CD4-positive, alpha-beta T cell treated with Interleukin-1 beta for 1 hour (primary cell): ENCODE measurements around the gene B4GALNT4.
"Not testable (repeated sequence)": the region's sequence is repeated elsewhere in the genome, so short reads cannot be mapped to it uniquely, and the experiment has no call there.

ENCODE experiments used
- DNase-seq, 2 donors: peaks; one replicate each; pipeline ENCODE4 v3.0.0-alpha.2; 2020 to 2022

Gene B4GALNT4

DNA sequence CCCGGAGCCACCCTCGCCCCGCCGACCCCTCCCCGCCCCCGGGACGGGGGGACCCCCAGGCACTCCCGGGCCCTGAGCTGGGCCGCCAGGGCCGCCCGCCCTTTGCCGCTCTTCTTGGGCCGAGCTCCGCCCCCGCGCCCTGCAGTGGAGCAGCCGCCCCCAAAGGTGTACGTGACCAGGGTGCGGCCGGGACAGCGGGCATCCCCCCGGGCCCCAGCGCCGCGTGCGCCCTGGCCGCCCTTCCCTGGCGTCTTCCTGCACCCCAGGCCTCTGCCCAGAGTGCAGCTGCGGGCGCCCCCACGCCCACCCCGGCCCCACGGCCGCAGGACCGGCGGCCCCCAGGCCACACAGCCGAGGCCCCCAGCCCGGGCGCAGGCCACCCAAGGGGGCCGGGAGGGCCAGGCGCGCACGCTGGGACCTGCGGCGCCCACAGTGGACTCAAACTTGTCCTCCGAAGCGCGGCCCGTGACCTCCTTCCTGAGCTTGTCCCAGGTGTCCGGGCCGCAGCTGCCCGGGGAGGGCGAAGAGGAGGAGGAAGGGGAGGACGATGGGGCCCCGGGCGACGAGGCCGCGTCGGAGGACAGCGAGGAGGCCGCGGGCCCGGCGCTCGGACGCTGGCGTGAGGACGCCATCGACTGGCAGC, 7.4 kb downstream of the B4GALNT4 start:
- DNase-seq: no peak

DNA sequence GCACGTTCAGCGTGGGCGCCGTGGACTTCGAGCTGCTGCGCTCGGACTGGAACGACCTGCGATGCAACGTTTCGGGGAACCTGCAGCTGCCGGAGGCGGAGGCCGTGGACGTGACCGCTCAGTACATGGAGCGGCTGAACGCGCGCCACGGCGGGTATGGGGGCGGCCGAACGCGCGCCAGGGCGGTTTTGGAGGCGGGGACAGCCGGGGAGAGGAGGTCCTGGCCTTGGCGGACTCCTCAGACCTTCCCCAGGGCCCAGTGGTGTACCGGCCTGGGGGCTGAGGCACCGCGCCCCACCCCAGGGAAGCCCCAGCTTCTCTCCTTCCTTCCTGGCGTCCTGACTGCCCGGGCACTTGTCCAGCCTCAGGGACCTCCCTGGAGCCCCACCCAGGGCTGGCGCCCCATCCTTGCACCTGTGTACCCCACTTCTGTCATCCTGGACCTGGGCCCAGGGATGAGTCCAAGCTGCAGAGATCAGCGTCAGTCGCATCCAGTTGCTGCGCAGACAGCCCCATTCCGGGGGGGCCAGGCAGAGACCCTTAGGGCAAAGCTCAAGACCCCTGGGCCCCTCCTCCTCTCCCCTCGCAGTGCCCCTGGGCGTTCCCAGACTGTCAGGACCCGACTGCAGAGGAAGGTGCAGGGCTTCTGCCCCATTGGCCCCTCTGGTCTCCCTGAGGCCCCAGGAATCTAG, 8.0 kb downstream of the B4GALNT4 start:
- no peak for DNase-seq

DNA sequence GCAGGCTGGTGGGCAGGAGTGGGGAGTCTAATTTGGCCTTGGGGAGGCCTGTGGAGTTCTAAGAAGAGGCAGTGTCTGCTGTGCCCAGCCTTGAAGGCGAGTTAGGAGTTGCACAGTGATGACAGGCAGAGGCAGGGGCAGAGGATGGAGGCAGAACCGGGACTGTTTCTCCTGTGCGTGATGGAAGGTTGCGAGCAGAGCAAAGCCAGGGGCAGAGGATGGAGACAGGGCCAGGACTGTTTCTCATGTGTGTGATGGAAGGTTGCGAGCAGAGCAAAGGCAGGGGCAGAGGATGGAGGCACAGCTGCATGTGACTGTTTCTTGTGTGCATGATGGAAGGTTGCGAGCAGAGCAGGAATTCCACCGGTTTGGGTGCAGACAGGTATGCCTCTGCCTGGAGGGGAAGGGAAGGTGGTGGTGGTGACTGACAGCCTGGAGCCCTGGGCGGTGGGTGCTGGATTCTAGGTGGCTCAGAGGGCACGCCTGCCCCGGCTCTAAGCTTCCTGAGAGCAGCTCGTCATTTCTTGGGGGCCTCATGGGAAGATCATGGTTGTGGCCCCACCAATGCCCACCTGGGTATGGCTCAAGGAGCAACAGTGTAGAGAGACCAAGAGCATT, 8.7 kb downstream of the B4GALNT4 start:
- no peak for DNase-seq

DNA sequence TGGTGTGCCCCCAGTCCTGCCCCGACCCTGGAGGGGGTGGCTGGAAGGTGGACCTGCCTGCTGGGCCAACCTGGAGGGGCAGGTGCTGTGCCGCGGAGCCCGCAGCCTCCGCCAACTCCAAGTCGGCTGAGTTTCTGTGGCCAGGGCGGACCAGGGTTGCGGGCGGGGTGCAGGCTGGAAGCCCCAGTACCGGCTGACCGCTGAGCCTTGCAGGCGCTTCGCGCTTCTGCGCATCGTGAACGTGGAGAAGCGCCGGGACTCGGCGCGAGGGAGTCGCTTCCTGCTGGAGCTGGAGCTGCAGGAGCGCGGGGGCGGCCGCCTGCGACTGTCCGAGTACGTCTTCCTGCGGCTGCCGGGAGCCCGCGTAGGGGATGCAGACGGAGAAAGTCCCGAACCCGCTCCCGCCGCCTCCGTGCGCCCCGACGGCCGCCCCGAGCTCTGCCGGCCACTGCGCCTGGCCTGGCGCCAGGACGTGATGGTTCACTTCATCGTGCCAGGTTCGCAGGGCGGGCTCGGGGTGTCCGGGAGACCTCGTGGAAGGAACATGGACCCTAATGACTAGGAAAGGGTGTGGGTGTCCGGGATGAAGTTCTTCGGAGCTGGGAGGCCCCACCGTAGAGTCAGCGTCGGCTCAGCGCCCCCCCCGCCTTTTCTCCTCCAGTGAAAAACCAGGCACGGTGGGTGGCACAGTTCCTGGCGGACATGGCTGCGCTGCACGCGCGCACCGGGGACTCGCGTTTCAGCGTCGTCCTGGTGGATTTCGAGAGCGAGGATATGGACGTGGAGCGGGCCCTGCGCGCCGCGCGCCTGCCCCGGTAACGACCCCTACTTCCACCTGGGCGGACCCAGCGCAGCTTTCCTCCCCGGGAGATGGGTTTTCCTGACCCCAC, 10.2 kb downstream of the B4GALNT4 start:
- DNase-seq: no peak

DNA sequence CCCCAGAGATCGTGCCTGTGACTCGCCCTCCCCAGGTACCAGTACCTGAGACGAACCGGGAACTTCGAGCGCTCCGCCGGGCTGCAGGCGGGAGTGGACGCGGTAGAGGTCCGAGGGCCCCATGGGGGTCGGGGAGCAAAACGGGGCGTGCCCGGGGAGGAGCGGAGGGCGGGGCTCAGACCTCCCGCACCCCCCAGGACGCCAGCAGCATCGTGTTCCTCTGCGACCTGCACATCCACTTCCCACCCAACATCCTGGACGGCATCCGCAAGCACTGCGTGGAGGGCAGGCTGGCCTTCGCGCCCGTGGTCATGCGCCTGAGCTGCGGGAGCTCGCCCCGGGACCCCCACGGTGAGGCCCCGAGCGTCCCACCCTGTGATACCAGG, 10.8 kb downstream of the B4GALNT4 start:
- no peak for DNase-seq

DNA sequence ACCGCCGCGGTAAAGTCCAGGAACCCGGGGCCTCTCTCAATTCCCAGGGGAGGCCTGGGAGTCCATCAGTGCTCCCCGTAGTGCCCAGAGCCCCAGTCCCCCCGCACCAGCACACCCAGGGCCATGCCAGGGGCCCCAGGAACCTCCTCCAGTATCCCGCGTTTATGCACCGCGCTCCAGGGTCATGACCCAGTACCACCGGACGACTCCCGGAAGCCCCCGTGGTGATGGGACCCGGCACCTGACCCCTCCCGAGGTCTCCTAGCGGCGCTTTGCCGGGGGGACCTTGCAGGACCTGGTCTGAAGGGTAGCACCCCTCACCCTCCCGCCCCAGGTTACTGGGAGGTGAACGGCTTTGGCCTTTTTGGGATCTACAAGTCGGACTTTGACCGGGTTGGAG, 11.2 kb downstream of the B4GALNT4 start:
- DNase-seq: no peak

DNA sequence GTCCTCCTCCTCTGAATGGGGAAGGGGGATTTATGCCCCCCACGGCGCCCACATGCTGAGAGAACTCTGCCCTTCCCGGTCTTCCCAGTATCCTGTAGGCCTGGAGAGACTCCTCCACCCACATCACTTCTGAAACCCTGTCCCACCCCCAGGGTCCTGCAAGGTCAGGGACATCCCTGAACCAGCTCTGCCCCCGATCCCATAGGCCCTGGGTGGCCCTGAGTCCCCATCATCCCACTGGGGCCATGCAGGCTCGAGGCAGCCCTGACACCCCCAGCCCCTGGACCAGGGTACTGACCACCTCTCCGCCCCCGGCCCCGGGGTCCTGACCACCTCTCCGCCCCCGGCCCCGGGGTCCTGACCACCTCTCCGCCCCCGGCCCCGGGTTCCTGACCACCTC, 11.7 kb downstream of the B4GALNT4 start:
- DNase-seq: no peak

DNA sequence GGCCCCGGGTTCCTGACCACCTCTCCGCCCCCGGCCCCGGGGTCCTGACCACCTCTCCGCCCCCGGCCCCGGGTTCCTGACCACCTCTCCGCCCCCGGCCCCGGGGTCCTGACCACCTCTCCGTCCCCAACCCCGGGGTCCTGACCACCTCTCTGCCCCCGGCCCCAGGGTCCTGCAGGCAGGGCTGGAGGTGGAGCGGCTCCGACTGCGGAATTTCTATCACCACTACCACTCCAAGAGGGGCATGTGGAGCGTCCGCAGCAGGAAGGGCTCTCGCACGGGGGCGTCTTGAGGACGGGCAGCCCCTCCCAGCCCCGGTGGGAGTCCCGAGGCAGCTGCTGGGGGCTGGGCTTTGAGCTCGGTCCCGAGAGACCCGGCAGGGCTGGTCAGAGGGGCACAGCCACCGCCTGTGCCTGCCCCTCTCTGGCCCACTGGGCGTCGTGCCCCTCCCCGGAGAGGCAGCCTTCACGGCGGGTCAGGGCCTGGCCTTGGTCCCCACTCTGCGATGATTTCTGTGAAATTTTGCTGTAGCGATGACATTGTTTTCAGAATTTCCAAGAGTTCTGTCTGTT, 12.3 kb downstream of the B4GALNT4 start:
- DNase-seq: no peak

DNA sequence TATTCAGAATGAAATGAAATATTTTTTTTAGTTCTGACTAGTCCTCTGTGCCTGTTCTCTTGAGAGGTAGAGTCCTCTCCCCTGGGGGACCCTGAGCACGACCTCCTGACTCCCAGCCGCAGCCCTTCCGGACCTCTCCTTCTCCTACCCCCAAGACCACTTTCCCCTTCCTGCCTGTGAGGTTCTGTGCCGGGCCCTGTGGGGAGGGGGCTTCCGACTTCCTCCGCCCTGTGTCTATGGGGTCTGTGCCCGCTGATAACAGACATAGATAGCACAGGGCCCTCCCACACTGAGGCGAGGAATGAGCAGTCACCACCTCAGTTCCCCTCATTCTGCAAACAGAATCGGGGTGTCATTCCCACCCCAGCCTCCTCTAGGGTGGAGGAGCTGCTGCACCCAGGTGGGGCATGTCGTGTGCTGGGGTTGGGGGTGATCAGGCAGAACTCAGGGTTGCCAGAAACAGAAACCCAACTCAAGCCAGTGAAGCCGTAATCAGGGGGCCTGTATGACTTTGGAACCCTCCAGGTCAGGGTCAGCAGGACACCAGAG, 12.9 kb downstream of the B4GALNT4 start:
- DNase-seq: no peak

DNA sequence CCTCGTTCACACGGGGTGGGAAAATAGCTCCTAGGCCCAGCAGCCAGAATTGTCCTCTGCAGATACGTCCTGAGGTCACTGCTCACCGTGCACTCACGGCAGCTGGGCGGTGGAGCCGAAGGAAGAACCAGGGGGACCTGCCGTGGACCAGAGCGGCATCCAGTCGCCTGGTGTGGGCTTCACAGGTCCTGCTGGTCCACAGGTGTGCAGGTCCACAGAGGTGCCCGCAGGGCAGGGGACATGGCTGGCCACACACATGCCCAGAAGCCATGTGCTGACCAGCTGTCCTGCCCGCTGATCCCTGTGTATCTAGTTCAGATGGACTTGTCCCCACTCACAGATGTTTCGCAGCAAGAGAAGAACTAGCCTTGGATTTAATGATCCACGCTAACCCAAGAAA, 14.1 kb downstream of the B4GALNT4 start:
- DNase-seq: no peak

DNA sequence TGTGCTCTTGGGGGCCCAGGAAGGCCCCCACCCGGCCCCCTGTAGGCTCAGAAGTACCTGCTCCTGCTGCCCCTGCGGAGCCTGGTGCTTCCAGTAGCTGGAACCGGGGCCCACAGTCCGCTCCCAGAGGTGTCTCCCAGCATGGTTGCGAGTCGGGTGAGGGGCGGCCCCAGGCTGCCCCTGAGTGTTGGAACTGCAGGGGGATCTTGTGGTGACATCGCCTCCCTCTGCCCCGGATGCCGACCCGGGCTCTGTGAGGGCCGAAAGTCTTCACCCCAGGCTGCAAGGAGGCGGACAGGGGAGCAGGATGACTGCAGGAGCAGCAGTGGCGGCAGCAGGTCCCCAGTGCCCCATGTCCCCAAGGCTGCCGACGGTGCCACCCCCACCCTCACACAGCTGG, 15.2 kb downstream of the B4GALNT4 start:
- DNase-seq: no peak

DNA sequence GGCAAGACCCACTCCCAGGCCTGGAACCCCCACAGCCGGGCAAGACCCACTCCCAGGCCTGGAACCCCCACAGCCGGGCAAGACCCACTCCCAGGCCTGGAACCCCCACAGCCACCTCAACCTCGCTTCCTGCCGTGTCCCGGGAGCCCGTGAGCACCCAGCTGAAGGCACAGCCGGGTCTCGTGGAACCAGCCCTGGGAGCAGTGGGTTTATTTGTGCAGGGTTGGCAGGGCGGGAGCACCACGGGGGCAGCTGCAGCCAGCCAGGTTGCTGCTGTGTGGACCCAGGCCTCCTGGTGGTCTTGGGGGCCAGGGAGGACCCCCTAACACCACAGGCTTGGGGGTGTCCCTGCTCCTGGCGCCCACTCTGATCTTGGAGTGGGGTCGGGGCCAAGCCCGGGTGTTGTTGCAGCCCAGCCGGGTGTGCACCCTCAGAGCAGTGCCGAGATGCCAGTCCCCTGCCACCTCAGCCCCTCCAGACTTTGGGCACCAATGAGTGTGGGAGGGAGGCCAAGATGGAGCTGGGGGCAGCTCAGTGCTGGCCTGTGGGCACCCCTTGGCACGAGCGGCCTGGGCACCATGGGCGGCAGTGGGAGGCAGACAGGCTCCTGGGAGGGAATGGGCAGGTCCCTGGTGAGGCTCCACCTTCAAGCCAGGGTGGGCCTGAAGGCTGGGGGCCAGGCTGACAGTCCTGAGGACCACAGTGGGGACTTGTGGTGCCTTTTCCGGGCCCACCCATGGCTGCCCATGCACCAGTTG, 16.5 kb downstream of the B4GALNT4 start:
- no peak for DNase-seq

DNA sequence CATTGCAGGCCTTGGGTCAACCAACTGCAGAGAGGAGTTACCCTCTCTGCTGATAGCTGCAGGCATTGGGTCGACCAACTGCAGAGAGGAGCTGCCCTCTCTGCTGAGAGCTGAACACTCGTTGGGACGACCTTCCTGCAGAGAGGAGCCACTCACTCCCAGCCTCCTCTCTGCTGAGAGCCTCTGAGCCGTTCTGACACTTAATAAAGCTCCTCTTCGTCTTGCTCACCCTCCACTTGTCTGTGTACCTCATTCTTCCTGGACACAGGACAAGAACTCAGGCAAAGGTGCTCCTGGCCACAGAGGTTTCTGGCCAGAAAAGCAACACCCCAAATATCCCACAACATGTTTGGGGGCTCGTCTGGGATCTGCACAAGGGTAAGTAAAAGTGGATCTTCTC, 17.2 kb downstream of the B4GALNT4 start:
- no peak for DNase-seq

DNA sequence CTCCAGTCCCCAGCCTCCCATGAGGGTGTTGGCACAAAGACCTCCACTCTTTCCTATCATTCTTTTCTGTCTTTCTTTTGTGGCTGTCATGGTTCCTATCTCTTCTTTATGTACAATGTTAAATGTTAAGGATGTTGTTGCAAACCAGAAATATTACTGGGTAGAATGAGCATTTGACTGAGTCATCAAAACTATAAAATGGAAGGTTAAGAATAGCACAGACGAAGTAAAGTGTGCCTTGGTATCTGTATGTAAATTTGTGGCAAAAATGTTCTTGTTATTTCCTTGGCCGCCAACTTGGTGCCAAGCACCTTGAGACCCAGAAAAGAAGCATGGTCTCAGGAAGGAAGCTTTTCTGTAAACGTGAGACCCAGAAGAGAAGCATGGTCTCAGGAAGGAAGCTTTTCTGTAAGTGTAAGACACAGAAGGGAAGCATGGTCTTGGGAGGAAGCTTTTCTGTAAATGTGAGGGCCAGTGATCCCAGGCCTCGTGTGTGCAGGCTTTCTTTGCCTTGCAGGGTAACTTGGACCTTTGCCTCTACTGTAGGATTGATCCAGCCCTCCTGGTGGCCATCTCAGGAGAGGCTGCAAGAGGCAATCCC, 18.0 kb downstream of the B4GALNT4 start:
- DNase-seq: no peak

DNA sequence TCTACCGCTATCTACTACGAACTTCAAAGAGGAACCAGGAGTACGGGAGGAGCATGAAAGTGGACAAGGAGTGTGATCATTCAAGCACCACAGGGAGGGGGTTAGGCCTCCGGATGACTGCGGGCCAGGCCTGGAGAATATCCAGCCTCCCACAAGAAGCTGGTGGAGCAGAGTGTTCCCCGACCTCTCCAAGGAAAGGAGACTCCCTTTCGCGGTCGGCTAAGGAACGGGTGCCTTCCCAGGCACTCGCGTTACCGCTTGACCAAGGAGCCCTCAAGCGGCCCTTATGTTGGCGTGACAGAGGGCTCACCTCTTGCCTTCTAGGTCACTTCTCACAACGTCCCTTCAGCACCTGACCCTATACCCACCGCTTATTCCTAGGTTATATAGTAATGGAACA, 20.1 kb downstream of the B4GALNT4 start:
- not testable (repeated sequence) for DNase-seq

DNA sequence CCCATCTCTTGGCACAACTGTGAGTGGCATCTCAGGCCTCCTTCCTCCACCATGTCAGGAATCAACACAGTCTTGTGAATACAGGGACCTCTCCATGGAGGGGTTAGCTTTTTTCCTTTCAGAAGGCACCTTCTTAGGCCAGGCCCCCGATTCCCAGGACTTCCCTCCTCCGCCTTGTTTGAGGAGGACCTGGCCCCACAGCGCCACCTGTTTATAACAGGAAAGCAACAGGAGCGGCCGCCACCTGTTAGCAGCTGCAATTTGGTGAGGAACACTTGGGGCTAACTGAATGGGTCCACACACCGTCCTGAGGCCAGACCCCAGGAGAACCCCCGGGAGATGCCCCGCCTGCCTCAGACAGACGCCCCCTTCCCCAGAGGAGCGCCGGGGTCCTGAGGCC, 20.9 kb downstream of the B4GALNT4 start:
- no peak for DNase-seq

DNA sequence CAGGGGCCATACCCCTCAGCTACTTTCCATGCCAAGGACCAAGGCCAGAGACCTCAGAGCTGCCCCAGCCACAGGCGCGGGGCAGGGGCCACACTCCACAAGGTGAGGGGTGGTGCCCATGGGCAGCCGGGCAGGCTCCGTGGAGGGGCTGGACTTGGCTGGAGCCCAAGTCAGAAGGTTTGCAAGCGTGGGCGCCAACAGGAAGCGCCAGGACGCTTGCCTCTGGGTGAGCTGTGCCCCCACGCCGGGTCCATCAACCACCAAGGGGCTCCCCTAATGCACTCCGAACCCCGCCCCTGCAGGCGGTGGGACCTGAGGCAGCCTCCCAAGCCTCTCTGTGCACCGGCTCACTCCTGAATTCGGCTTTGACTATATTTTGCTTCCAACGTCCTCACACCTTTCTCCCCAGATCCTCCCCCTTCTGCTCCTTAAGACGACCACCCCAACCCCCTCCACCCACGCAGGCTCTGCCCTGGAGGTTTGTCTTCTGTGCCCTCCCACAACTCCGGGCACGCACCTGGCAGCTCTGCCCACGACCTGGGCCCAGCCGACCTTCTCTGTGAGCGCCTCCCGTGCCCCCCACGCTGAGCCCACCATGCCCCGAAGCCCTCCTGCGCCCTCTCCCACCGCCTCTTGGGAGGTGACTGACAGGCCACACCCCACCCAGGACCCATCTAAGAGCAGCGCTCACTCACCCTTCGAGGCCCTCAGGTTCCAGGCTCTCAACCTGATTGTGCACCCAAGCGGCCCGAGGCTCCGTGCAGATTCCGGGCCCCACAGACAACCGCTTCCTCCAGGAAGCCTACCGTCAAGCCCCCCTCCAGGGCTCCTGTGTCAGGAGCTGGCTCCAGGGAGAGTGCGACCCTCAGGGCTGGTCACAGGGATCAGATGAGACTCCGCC, 22.1 kb downstream of the B4GALNT4 start:
- no peak for DNase-seq

DNA sequence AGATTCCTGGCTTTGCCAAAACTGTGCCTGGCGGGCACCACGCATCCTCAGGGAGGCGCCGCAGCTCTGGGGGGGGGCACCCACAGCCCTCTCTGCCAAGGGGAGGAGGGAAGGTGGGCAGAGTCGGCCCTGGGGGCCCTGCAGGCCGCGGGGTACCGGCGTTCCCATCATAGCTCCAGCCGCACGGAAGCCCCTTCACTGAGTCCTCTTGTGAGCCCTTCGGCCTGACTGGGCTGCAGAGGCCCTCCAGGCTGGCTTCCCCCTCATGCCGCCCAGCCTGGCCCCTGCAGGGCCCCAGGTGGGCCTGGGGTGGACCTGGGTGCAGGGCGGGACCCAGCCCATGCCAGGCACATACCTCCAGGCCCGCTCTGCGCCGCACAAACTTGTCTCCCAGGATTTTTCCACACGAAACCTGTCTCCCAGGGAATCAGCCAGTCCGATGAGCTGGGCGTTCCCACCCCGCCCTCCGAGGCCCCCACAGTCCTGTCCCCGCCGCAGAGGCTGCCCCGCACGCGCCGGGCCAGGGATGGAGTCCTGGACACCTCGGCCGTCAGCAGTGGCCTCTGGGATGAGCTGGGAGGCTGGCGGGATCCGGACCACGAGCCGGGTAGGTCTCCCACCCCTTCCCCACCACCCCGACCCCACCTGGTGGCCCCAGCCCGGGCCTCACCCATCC, 22.9 kb downstream of the B4GALNT4 start:
- no peak for DNase-seq

DNA sequence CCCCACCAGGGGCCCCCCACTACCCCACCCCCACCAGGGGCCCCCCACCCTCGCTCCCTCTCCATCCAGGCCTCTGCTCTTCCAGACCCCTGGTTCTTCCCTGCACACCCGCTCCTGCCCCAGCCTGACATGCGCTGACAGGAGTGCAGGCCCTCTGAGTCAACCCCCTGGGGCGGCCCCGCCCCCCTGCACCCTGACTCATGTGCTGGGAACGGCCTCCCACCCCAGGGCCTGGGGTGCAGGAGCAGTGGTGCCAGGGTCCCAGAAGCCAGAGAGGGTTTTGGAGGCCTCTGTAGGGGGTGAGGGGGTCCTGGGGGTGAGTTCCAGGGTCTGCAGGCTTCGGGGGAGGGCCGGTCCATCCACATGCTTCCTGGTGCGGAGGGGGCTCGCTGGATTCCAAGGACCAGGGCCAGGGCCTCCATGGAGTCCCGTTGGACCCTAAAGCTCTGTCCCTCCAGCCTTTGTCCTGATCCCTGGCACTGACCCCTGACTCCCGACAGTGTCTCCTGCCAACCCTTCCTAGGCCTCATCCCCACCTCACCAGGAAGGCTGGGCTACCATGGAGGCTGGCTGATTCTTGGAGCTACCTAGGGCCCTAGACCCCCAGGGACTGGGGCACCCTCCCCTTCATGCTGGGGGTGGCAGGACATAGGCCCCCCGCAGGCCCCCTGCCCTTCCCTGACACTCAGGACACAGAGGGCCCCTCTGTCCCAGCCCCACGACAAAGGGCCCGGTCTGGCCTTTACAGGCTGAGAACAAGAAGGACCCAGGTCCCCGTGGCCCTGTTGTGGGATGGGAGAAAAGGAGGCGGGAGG, 24.1 kb downstream of the B4GALNT4 start:
- DNase-seq: no peak
